Lower leg skin (tissue), 3 donors: ENCODE measurements around the gene CD177.

Source experiments
- CTCF ChIP-seq, 3 donors: fragments of 450-650 bp; IDR thresholded peaks; one replicate each; pipeline ENCODE4 v1.5.1; 2016; ENCODE audit warnings: antibody characterized with exemption in 3 of 3, mild to moderate bottlenecking in 3 of 3, moderate library complexity in 2 of 3
- POLR2A ChIP-seq, 2 donors: fragments of 450-650 bp; IDR thresholded peaks; one replicate each; pipeline ENCODE4 v1.6.1; 2016 to 2017; ENCODE audit warnings: antibody characterized with exemption in 2 of 2, mild to moderate bottlenecking in 1 of 2, moderate library complexity in 1 of 2

GRCh38 chr19:43362745-43363144, 9.3 kb downstream of the CD177 start:
- TF ChIP-seq CTCF (IDR thresholded peaks at IDR 0.05) (no peak), POLR2A (IDR thresholded peaks at IDR 0.05) (no peak)
